WERI-Rb-1 (cell line): ENCODE measurements around the gene SLC6A2.

ENCODE experiments used
- DNase-seq: peaks from one replicate; pipeline ENCODE4 v3.0.0-alpha.2; 2020
- H3K27ac ChIP-seq: fragments of 250-450 bp; sonication (Bioruptor Pico); 2 replicates; pipeline ENCODE4 v1.5.1; 2020; ENCODE audit warnings: mild to moderate bottlenecking, moderate library complexity
- H3K27me3 ChIP-seq: fragments of 250-450 bp; sonication (Bioruptor Pico); 2 replicates; pipeline ENCODE4 v1.5.1; 2021; ENCODE audit warnings: mild to moderate bottlenecking, low read depth, moderate library complexity; ENCODE audit not compliant: insufficient read depth, severe bottlenecking
- H3K36me3 ChIP-seq: fragments of 250-450 bp; sonication (Bioruptor Pico); 2 replicates; pipeline ENCODE4 v1.5.1; 2020; ENCODE audit warnings: mild to moderate bottlenecking, moderate library complexity
- H3K4me3 ChIP-seq: 2 replicates; pipeline ENCODE4 v1.5.1; 2011; ENCODE audit warnings: low read depth, mild to moderate bottlenecking, control low read depth, low read length
- H3K9me3 ChIP-seq: fragments of 250-450 bp; sonication (Bioruptor Pico); 2 replicates; pipeline ENCODE4 v1.5.1; 2021; ENCODE audit warnings: mild to moderate bottlenecking, moderate library complexity; ENCODE audit not compliant: severe bottlenecking
- CTCF ChIP-seq: IDR thresholded peaks from 2 replicates; pipeline ENCODE4 v1.5.1; 2011; ENCODE audit warnings: low read depth, mild to moderate bottlenecking, control low read depth, inconsistent platforms, low read length

Gene SLC6A2

GRCh38 chr16:55711959-55712876 is 56.4 kb downstream of the SLC6A2 start:
- Histone ChIP-seq H3K4me3 (no peak overlapping the region), H3K27ac (no peak overlapping the region), H3K36me3 (no peaks in the 10 kb centered on the region), H3K9me3 (no peaks in the 10 kb centered on the region), H3K27me3 (no peaks in the 10 kb centered on the region)
- DNase-seq, result peak; percentile 69
- TF ChIP-seq CTCF, result peak; percentile 61

- H3K9me3 ChIP-seq, result no peaks in the 10 kb centered on the region
- no peak overlapping the region for H3K27ac ChIP-seq
- no peak overlapping the region for H3K4me3 ChIP-seq
- TF ChIP-seq CTCF, result no peak
- H3K36me3 ChIP-seq, result no peaks in the 10 kb centered on the region
- no peak for DNase-seq
- no peaks in the 10 kb centered on the region for H3K27me3 ChIP-seq
Measured at GRCh38 chr16:55713103-55713502, 57.3 kb downstream of the SLC6A2 start.

- Histone ChIP-seq H3K9me3 (no peaks in the 10 kb centered on the region), H3K27me3 (no peaks in the 10 kb centered on the region), H3K36me3 (no peaks in the 10 kb centered on the region), H3K4me3 (no peak overlapping the region), H3K27ac (no peak overlapping the region)
- no peak for DNase-seq
- TF ChIP-seq CTCF, result no peak
Measured at GRCh38 chr16:55717326-55717725, 61.5 kb downstream of the SLC6A2 start.

- no peaks in the 10 kb centered on the region for H3K9me3 ChIP-seq
- no peak for TF ChIP-seq CTCF
- H3K27ac ChIP-seq, result no peak overlapping the region
- H3K27me3 ChIP-seq, result no peaks in the 10 kb centered on the region
- DNase-seq, result no peak
- no peak overlapping the region for H3K4me3 ChIP-seq
- H3K36me3 ChIP-seq, result no peaks in the 10 kb centered on the region
Measured at GRCh38 chr16:55725055-55725777, 69.4 kb downstream of the SLC6A2 start.

- no peak for TF ChIP-seq CTCF
- H3K27me3 ChIP-seq, result no peaks in the 10 kb centered on the region
- no peaks in the 10 kb centered on the region for H3K9me3 ChIP-seq
- no peaks in the 10 kb centered on the region for H3K36me3 ChIP-seq
- H3K27ac ChIP-seq, result no peak overlapping the region
- no peak for DNase-seq
- no peak overlapping the region for H3K4me3 ChIP-seq
Measured at GRCh38 chr16:55728797-55729196, 73.0 kb downstream of the SLC6A2 start.
